GM23338 (cell line): ENCODE data around the gene EDIL3.

Source experiments
- EZH2 ChIP-seq: fragments of 200-600 bp; sonication (generic); IDR thresholded peaks from one replicate; pipeline ENCODE4 v1.8.0; 2017; ENCODE audit warnings: antibody characterized with exemption, mild to moderate bottlenecking, low read depth; ENCODE audit not compliant: unreplicated experiment
- EZH2phosphoT487 ChIP-seq: fragments of 200-600 bp; sonication (generic); IDR thresholded peaks from one replicate; pipeline ENCODE4 v1.8.1; 2018; ENCODE audit warnings: antibody characterized with exemption; ENCODE audit not compliant: unreplicated experiment
- NANOG ChIP-seq: IDR thresholded peaks from 2 replicates; pipeline ENCODE4 v1.6.1; 2016; ENCODE audit warnings: antibody characterized with exemption, borderline replicate concordance
- POLR2AphosphoS5 ChIP-seq: IDR thresholded peaks from 2 replicates; pipeline ENCODE4 v1.6.1; 2016; ENCODE audit warnings: antibody characterized with exemption, low read depth
- STAT1 ChIP-seq: IDR thresholded peaks from one replicate; pipeline ENCODE4 v1.6.1; 2016; ENCODE audit warnings: antibody characterized with exemption; ENCODE audit not compliant: unreplicated experiment
- TF ChIP-seq, protein P1 (sequence below), 2 experiments: fragments of 200-600 bp in 1 of 2; sonication (generic) in 1 of 2; conservative IDR thresholded peaks; 2 replicates each; pipeline versions ENCODE4 v1.5.1 to v1.6.1; 2016 to 2017; ENCODE audit warnings: antibody characterized with exemption in 2 of 2, low read depth in 2 of 2, mild to moderate bottlenecking in 2 of 2, moderate library complexity in 1 of 2

DNA sequence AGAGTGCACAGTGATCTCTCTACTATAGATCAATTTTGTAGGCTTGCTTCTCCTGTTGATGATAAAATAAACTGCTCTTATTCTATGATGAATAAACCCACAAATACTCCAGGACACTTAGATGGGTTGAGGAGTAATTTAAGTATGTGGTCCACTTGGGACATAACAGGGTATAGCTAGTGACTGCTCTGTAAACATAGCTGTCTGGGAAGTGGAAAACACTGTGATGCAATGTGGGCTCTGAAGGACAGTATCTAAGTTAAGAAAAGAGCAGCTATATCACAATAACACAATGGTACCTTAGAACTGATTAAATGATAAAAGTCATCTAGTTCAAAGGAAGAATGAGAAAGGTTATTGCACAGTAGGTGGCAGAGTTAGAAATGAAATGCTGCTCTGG lies 369.7 kb downstream of the EDIL3 start:
- TF ChIP-seq, protein P1, sequence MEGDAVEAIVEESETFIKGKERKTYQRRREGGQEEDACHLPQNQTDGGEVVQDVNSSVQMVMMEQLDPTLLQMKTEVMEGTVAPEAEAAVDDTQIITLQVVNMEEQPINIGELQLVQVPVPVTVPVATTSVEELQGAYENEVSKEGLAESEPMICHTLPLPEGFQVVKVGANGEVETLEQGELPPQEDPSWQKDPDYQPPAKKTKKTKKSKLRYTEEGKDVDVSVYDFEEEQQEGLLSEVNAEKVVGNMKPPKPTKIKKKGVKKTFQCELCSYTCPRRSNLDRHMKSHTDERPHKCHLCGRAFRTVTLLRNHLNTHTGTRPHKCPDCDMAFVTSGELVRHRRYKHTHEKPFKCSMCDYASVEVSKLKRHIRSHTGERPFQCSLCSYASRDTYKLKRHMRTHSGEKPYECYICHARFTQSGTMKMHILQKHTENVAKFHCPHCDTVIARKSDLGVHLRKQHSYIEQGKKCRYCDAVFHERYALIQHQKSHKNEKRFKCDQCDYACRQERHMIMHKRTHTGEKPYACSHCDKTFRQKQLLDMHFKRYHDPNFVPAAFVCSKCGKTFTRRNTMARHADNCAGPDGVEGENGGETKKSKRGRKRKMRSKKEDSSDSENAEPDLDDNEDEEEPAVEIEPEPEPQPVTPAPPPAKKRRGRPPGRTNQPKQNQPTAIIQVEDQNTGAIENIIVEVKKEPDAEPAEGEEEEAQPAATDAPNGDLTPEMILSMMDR (conservative IDR thresholded peaks at IDR 0.05; ENCODE audit: low read depth in 2 of 2), result no peak
- TF ChIP-seq EZH2 (no peak), NANOG (no peak), STAT1 (no peak), EZH2phosphoT487 (no peak), POLR2AphosphoS5 (no peak)
